ENCODE data around the gene SARDH. TPM values are rescaled to one million over a fixed set of nuclear protein-coding genes. Genes with fewer than 3 reads are reported as not detected.

The SARDH gene
- polyA plus RNA-seq, 1 donor from 2014 or later: not detected

DNA sequence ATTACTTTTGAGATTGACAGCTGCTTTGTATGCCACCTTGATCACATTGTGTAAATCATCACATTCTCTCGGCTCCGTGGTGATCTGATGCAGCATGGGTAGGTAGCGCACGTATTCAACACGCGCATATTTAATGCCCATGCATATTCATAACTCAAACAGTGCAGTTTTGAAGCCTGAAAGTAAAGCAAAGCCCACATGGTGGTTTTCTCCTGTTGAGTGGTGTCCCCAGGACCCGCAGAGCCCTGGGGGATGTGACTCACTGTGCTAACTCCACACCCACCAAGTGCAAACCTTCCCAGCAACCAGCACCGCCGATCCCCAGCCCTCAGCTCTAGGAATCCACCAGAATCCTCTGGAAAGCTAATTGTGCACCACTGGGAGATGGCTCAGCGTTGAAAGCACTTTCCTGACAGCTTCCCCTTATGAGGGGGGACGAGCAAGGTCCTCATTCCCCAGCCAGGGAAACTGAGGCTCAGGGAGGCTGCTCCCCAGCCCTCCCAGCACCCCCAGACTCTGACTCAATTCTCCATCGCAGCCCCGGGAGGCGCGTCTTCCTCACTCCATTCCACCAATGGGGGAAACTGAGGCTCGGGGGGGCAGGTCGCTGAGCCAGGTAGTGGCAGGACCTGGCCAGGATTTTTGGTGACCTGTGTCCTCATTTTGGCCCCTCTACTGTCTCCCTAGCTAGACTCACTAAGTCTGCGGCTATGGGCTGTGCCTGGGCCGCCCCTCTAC, 46.4 kb downstream of the SARDH start:
- H3K79me2 ChIP-seq (replicated peaks; ENCODE audit: insufficient read depth, low read length): no peaks in the 10 kb centered on the region
- H3K4me3 ChIP-seq (ENCODE audit: low read length): peak overlapping the region; percentile 48
- H3K36me3 ChIP-seq (ENCODE audit: insufficient read depth, low read length): no peaks in the 10 kb centered on the region
- H3K27ac ChIP-seq (ENCODE audit: low read length): peak overlapping the region; percentile 80
- no peaks in the 10 kb centered on the region for H3K9me2 ChIP-seq (ENCODE audit: insufficient read depth, low read length)
- peak overlapping the region; percentile 61 for H3K9ac ChIP-seq (ENCODE audit: low read length)
- H3K4me2 ChIP-seq (ENCODE audit: low read length): peak overlapping the region; percentile 23
- no peak for TF ChIP-seq TAF1 (IDR thresholded peaks at IDR 0.05; ENCODE audit: low read depth)
- no peak for TF ChIP-seq SMC3 (conservative IDR thresholded peaks at IDR 0.05; ENCODE audit: poor library complexity)
- TF ChIP-seq, protein P1, sequence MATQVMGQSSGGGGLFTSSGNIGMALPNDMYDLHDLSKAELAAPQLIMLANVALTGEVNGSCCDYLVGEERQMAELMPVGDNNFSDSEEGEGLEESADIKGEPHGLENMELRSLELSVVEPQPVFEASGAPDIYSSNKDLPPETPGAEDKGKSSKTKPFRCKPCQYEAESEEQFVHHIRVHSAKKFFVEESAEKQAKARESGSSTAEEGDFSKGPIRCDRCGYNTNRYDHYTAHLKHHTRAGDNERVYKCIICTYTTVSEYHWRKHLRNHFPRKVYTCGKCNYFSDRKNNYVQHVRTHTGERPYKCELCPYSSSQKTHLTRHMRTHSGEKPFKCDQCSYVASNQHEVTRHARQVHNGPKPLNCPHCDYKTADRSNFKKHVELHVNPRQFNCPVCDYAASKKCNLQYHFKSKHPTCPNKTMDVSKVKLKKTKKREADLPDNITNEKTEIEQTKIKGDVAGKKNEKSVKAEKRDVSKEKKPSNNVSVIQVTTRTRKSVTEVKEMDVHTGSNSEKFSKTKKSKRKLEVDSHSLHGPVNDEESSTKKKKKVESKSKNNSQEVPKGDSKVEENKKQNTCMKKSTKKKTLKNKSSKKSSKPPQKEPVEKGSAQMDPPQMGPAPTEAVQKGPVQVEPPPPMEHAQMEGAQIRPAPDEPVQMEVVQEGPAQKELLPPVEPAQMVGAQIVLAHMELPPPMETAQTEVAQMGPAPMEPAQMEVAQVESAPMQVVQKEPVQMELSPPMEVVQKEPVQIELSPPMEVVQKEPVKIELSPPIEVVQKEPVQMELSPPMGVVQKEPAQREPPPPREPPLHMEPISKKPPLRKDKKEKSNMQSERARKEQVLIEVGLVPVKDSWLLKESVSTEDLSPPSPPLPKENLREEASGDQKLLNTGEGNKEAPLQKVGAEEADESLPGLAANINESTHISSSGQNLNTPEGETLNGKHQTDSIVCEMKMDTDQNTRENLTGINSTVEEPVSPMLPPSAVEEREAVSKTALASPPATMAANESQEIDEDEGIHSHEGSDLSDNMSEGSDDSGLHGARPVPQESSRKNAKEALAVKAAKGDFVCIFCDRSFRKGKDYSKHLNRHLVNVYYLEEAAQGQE (IDR thresholded peaks at IDR 0.05; ENCODE audit: borderline replicate concordance): peak; percentile 55
- H2AFZ ChIP-seq (ENCODE audit: low read depth, low read length): no peak overlapping the region
- no peaks in the 10 kb centered on the region for H3K9me3 ChIP-seq (ENCODE audit: low read length)
- H3F3A ChIP-seq (ENCODE audit: insufficient read depth, low read length, poor library complexity, severe bottlenecking): no peaks in the 10 kb centered on the region
- no peaks in the 10 kb centered on the region for H4K20me1 ChIP-seq (ENCODE audit: insufficient read depth)
- no peaks in the 10 kb centered on the region for H3K27me3 ChIP-seq (ENCODE audit: insufficient read depth, low read depth, low read length)

DNA sequence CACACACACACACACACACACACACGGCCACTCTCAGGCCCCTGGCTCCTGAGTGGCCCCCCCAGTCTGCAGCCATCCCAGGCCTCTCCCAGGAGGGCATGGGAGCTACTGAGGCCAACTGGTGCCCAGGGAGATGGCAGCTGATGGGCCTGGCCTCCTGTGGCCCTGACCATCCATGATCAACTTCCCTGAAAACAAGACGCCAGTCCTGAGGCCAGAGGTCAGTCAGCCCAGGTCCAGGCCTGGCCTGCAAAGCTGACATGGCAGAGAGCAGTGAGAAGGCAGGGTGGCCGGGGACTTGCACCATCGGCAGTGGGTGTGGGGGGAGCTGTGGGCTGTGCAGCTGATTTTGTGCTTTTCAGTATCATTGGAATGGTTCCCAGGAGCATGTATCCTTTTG, 47.0 kb downstream of the SARDH start:
- H3K4me2 ChIP-seq (ENCODE audit: low read length): peak overlapping the region; percentile 23
- TF ChIP-seq SMC3 (conservative IDR thresholded peaks at IDR 0.05; ENCODE audit: poor library complexity) (no peak), EZH2 (IDR thresholded peaks at IDR 0.05; ENCODE audit: borderline replicate concordance, insufficient read depth, low read length, poor library complexity, severe bottlenecking) (no peak), TAF1 (IDR thresholded peaks at IDR 0.05; ENCODE audit: low read depth) (no peak), POLR2AphosphoS5 (IDR thresholded peaks at IDR 0.05) (no peak), MXI1 (conservative IDR thresholded peaks at IDR 0.05; ENCODE audit: poor library complexity, severe bottlenecking) (no peak), EP300 (conservative IDR thresholded peaks at IDR 0.05; ENCODE audit: poor library complexity, severe bottlenecking) (no peak), RAD21 (conservative IDR thresholded peaks at IDR 0.05) (no peak), CTCF (IDR thresholded peaks at IDR 0.05; ENCODE audit: poor library complexity, severe bottlenecking) (no peak)
- TF ChIP-seq, protein P1 (IDR thresholded peaks at IDR 0.05; ENCODE audit: borderline replicate concordance): no peak
- no peaks in the 10 kb centered on the region for H4K20me1 ChIP-seq (ENCODE audit: insufficient read depth)
- H3K36me3 ChIP-seq (ENCODE audit: insufficient read depth, low read length): no peaks in the 10 kb centered on the region
- H3K9me2 ChIP-seq (ENCODE audit: insufficient read depth, low read length): no peaks in the 10 kb centered on the region
- H2AFZ ChIP-seq (ENCODE audit: low read depth, low read length): no peak overlapping the region
- H3K4me3 ChIP-seq (ENCODE audit: low read length): peak overlapping the region; percentile 48
- no peaks in the 10 kb centered on the region for H3K79me2 ChIP-seq (replicated peaks; ENCODE audit: insufficient read depth, low read length)
- no peaks in the 10 kb centered on the region for H3F3A ChIP-seq (ENCODE audit: insufficient read depth, low read length, poor library complexity, severe bottlenecking)
- H3K9ac ChIP-seq (ENCODE audit: low read length): peak overlapping the region; percentile 61
- H3K27me3 ChIP-seq (ENCODE audit: insufficient read depth, low read depth, low read length): no peaks in the 10 kb centered on the region
- no peaks in the 10 kb centered on the region for H3K9me3 ChIP-seq (ENCODE audit: low read length)
- peak overlapping the region; percentile 80 for H3K27ac ChIP-seq (ENCODE audit: low read length)

Measured in neural cell (in vitro differentiated cells).